Measurements from ENCODE around the gene RSF1. TPM values are rescaled to one million over a fixed set of nuclear protein-coding genes. Genes with fewer than 3 reads are reported as not detected.

RSF1 gene
- total RNA-seq, 4 donors from 2014 or later, result 38.4 to 129 (median 70.5) TPM

- Histone ChIP-seq H3K27ac (no peak overlapping the region), H3K9me3 (no peaks in the 10 kb centered on the region), H3K4me3 (no peak overlapping the region), H3K27me3 (no peaks in the 10 kb centered on the region), H3K4me1 (no peaks in the 10 kb centered on the region), H3K36me3 (peaks cover 0 to 80% (median 0%) of the 10 kb centered on the region in 3 donors)
- TF ChIP-seq POLR2A (IDR thresholded peaks at IDR 0.05) (no peak), CTCF (IDR thresholded peaks at IDR 0.05) (no peak)
- DNase-seq, result no peak
Measured at GRCh38 chr11:77677138-77677537, 143.4 kb downstream of the RSF1 start.

GRCh38 chr11:77672264-77672663 is 148.3 kb downstream of the RSF1 start:
- H3K4me3 ChIP-seq, result no peak overlapping the region
- DNase-seq, result peak in 1 of 3 donors; percentile 72
- TF ChIP-seq POLR2A (IDR thresholded peaks at IDR 0.05) (no peak), CTCF (IDR thresholded peaks at IDR 0.05) (no peak)
- no peaks in the 10 kb centered on the region for H3K9me3 ChIP-seq
- H3K36me3 ChIP-seq, result peaks cover 0 to 90% (median 0%) of the 10 kb centered on the region in 3 donors
- H3K27me3 ChIP-seq, result no peaks in the 10 kb centered on the region
- no peaks in the 10 kb centered on the region for H3K4me1 ChIP-seq
- H3K27ac ChIP-seq, result peak overlapping the region in 1 of 4 donors; percentile 39

GRCh38 chr11:77669848-77670511 is 150.5 kb downstream of the RSF1 start:
- TF ChIP-seq POLR2A (IDR thresholded peaks at IDR 0.05), result no peak
- TF ChIP-seq CTCF (IDR thresholded peaks at IDR 0.05), result no peak
- peaks cover 0 to 3% (median 0%) of the 10 kb centered on the region in 4 donors for H3K4me1 ChIP-seq
- peaks cover 0 to 78% (median 0%) of the 10 kb centered on the region in 3 donors for H3K36me3 ChIP-seq
- no peak overlapping the region for H3K27ac ChIP-seq
- no peaks in the 10 kb centered on the region for H3K9me3 ChIP-seq
- no peaks in the 10 kb centered on the region for H3K27me3 ChIP-seq
- no peak for DNase-seq
- no peak overlapping the region for H3K4me3 ChIP-seq

GRCh38 chr11:77668760-77669159 is 151.8 kb downstream of the RSF1 start:
- Histone ChIP-seq H3K9me3 (no peaks in the 10 kb centered on the region), H3K4me1 (peaks cover 0 to 3% (median 0%) of the 10 kb centered on the region in 4 donors), H3K36me3 (peaks cover 0 to 66% (median 0%) of the 10 kb centered on the region in 3 donors), H3K4me3 (no peak overlapping the region), H3K27ac (no peak overlapping the region), H3K27me3 (no peaks in the 10 kb centered on the region)
- no peak for DNase-seq
- TF ChIP-seq CTCF (IDR thresholded peaks at IDR 0.05) (no peak), POLR2A (IDR thresholded peaks at IDR 0.05) (no peak)

GRCh38 chr11:77665240-77665965 is 155.1 kb downstream of the RSF1 start:
- DNase-seq, result no peak
- Histone ChIP-seq H3K27me3 (no peaks in the 10 kb centered on the region), H3K27ac (no peak overlapping the region), H3K9me3 (no peaks in the 10 kb centered on the region), H3K36me3 (peaks cover 0 to 41% (median 0%) of the 10 kb centered on the region in 3 donors), H3K4me3 (no peak overlapping the region), H3K4me1 (peaks cover 0 to 3% (median 0%) of the 10 kb centered on the region in 4 donors)
- no peak for TF ChIP-seq CTCF (IDR thresholded peaks at IDR 0.05)
- no peak for TF ChIP-seq POLR2A (IDR thresholded peaks at IDR 0.05)

Data from Peyer's patch (tissue), 4 donors.